HEK293 (cell line): ENCODE results near the gene CNPY1.
"Not testable (repeated sequence)": the region's sequence is repeated elsewhere in the genome, so short reads cannot be mapped to it uniquely, and the experiment has no call there.

Source experiments
- CTCF ChIA-PET: fragments of 350-600 bp; formaldehyde crosslinking; extraction: SDS; loops from one replicate; lab custom pipeline; 2021; ENCODE audit warnings: antibody characterized with exemption; lab: Yijun Ruan, JAX
- POLR2A ChIA-PET: fragments of 300-600 bp; formaldehyde crosslinking; extraction: SDS; loops from one replicate; lab custom pipeline; 2020; ENCODE audit warnings: antibody characterized with exemption, inconsistent platforms; lab: Yijun Ruan, JAX
- H3K27ac ChIP-seq: fragments of 200-500 bp; sonication (Bioruptor generic); 2 replicates; pipeline ENCODE4 v1.5.1; 2014; ENCODE audit warnings: low read depth, low read length, control low read depth, inconsistent platforms; ENCODE audit errors: extremely low read depth
- H3K36me3 ChIP-seq, 2 experiments: fragments of 200-500 bp in 1 of 2; sonication (Bioruptor generic) in 1 of 2; 1 replicate in 1 of 2; 2 replicates in 1 of 2; pipeline ENCODE4 v1.5.1; 2014 to 2017; ENCODE audit warnings: inconsistent platforms in 2 of 2, low read length in 2 of 2; ENCODE audit not compliant: control insufficient read depth in 2 of 2, insufficient read depth in 1 of 2
- H3K4me1 ChIP-seq: fragments of 200-500 bp; sonication (Bioruptor generic); 2 replicates; pipeline ENCODE4 v1.5.1; 2014; ENCODE audit warnings: mild to moderate bottlenecking, low read length, inconsistent platforms; ENCODE audit not compliant: control insufficient read depth, insufficient read depth
- H3K4me3 ChIP-seq: 2 replicates; pipeline ENCODE4 v1.5.1; 2011; ENCODE audit warnings: low read depth, mild to moderate bottlenecking, control low read depth, low read length, moderate library complexity
- H3K9me3 ChIP-seq: fragments of 200-500 bp; sonication (Bioruptor generic); 2 replicates; pipeline ENCODE4 v1.5.1; 2014; ENCODE audit warnings: low read depth, low read length, inconsistent platforms; ENCODE audit not compliant: control insufficient read depth, insufficient read depth
- HOXA7 ChIP-seq: sonication (generic); formaldehyde crosslinking; IDR thresholded peaks from 2 replicates; pipeline ENCODE4 v1.8.1; 2022; ENCODE audit warnings: missing genetic modification reagents, borderline replicate concordance
- RBAK ChIP-seq: fragments of 450-650 bp; formaldehyde crosslinking; IDR thresholded peaks from 2 replicates; pipeline ENCODE4 v1.5.1; 2016; ENCODE audit warnings: missing biosample characterization, missing genetic modification characterization
- YY2 ChIP-seq: fragments of 450-650 bp; formaldehyde crosslinking; IDR thresholded peaks from 2 replicates; pipeline ENCODE4 v1.5.1; 2016; ENCODE audit warnings: missing biosample characterization, missing genetic modification characterization
- ZBTB17 ChIP-seq: fragments of 450-650 bp; formaldehyde crosslinking; IDR thresholded peaks from 2 replicates; pipeline ENCODE4 v1.5.1; 2016; ENCODE audit warnings: missing biosample characterization, missing genetic modification characterization
- ZFP41 ChIP-seq: fragments of 450-650 bp; formaldehyde crosslinking; IDR thresholded peaks from 2 replicates; pipeline ENCODE4 v1.5.1; 2016; ENCODE audit warnings: missing biosample characterization, missing genetic modification characterization, borderline replicate concordance
- ZNF121 ChIP-seq: fragments of 450-650 bp; formaldehyde crosslinking; IDR thresholded peaks from 2 replicates; pipeline ENCODE4 v1.5.1; 2016; ENCODE audit warnings: missing biosample characterization, missing genetic modification characterization
- ZNF18 ChIP-seq: fragments of 450-650 bp; formaldehyde crosslinking; IDR thresholded peaks from 2 replicates; pipeline ENCODE4 v1.5.1; 2016; ENCODE audit warnings: missing biosample characterization, missing genetic modification characterization
- ZNF2 ChIP-seq: fragments of 450-650 bp; formaldehyde crosslinking; IDR thresholded peaks from 2 replicates; pipeline ENCODE4 v1.5.1; 2016; ENCODE audit warnings: missing biosample characterization, missing genetic modification characterization
- ZNF274 ChIP-seq, 2 experiments: fragments of 200-500 bp in 1 of 2; fragments of 450-650 bp in 1 of 2; sonication (Bioruptor generic) in 1 of 2; formaldehyde crosslinking in 1 of 2; IDR thresholded peaks; 2 replicates each; pipeline versions ENCODE4 v1.5.1 to v1.6.1; 2014 to 2016; ENCODE audit warnings: borderline replicate concordance in 1 of 2, inconsistent platforms in 1 of 2, low read length in 1 of 2, missing biosample characterization in 1 of 2, missing genetic modification characterization in 1 of 2
- ZNF341 ChIP-seq: fragments of 450-650 bp; formaldehyde crosslinking; IDR thresholded peaks from 2 replicates; pipeline ENCODE4; 2016; ENCODE audit warnings: low read depth, missing biosample characterization, missing genetic modification characterization
- ZNF423 ChIP-seq: fragments of 450-650 bp; formaldehyde crosslinking; IDR thresholded peaks from 2 replicates; pipeline ENCODE4 v1.5.1; 2016; ENCODE audit warnings: missing biosample characterization, missing genetic modification characterization
- ZNF433 ChIP-seq: fragments of 450-650 bp; formaldehyde crosslinking; IDR thresholded peaks from 2 replicates; pipeline ENCODE4 v1.5.1; 2016; ENCODE audit warnings: missing biosample characterization, missing genetic modification characterization, low read depth
- ZNF488 ChIP-seq: fragments of 450-650 bp; formaldehyde crosslinking; IDR thresholded peaks from 2 replicates; pipeline ENCODE4 v1.5.1; 2016; ENCODE audit warnings: missing biosample characterization, missing genetic modification characterization
- ZNF514 ChIP-seq: fragments of 450-650 bp; formaldehyde crosslinking; IDR thresholded peaks from 2 replicates; pipeline ENCODE4 v1.5.1; 2016; ENCODE audit warnings: missing biosample characterization, missing genetic modification characterization
- ZNF707 ChIP-seq: fragments of 450-650 bp; formaldehyde crosslinking; IDR thresholded peaks from 2 replicates; pipeline ENCODE4 v1.5.1; 2016; ENCODE audit warnings: missing biosample characterization, missing genetic modification characterization
- ZNF768 ChIP-seq: fragments of 450-650 bp; formaldehyde crosslinking; IDR thresholded peaks from 2 replicates; pipeline ENCODE4 v1.5.1; 2018; ENCODE audit warnings: missing biosample characterization, mild to moderate bottlenecking, missing genetic modification characterization
- TF ChIP-seq, protein P1 (sequence below): fragments of 450-650 bp; formaldehyde crosslinking; IDR thresholded peaks from 2 replicates; pipeline ENCODE4 v1.5.1; 2016; ENCODE audit warnings: missing biosample characterization, missing genetic modification characterization, borderline replicate concordance

CNPY1 gene

DNA sequence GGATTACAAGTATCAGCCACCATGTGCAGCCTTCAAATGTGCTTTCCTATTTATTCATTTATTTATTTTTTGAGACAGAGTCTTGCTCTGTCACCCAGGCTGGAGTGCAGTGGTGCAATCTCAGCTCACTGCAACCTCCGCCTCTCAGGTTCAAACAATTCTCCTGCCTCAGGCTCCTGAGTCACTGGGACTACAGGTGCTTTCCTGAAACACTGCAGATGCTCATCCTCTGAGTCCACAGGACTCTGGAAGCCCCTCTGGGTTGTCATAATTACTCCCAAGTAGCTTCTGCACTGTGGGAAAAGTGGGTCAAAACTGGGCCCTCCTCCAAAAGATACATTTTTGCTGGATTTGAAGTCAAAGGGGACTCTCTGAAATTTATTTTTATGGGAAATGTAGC is at the start of gene CNPY1:
CNPY1 (minus strand) TSS at position 111 of the 400 bp plus-strand sequence. CDS start 630 bp downstream, outside the sequence.
- POLR2A ChIA-PET, H3K9me3 ChIP-seq, H3K36me3 ChIP-seq, H3K4me1 ChIP-seq, H3K27ac ChIP-seq, H3K4me3 ChIP-seq: not testable (repeated sequence)
- 0 out of 2 replicates have a peak, but pooled peaks have one; percentile 1 for TF ChIP-seq ZNF121
- CTCF ChIA-PET, result interaction anchor here (0.8 kb wide), 1 partner anchor 240 kb away, joined by 3 read pairs; no protein-coding TSS in a partner anchor

DNA sequence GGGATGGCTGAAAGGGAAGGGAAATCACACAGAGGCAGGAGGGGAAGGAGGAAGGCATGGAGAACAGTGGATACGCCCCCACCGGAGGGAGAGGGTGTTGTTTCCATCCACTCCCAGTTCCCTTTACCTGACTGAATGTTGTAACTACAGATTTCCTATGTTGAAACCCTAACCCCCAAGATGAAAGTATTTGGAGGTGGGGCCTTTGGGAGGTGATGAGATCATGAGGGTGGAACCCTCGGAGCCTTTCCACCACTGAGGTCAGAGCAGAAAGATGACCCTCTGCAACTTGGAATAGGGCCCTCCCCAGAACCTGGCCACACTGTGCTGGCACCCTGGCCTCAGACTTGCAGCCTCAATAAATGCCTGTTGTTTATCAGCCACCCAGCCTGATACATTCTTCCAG is 48.6 kb upstream of the CNPY1 start:
- POLR2A ChIA-PET, result no interaction called here
- TF ChIP-seq ZNF274 (IDR thresholded peaks at IDR 0.05; ENCODE audit: low read length) (no peak), ZNF274 (tag by site-specific recombination; IDR thresholded peaks at IDR 0.05; ENCODE audit: borderline replicate concordance) (no peak)

GRCh38 chr7:155594163-155594732 is 47.9 kb upstream of the CNPY1 start:
- no peaks in the 10 kb centered on the region for H3K9me3 ChIP-seq
- no peak overlapping the region for H3K4me3 ChIP-seq
- POLR2A ChIA-PET, result no interaction called here
- no peak overlapping the region for H3K27ac ChIP-seq
- no peaks in the 10 kb centered on the region for H3K36me3 ChIP-seq
- CTCF ChIA-PET, result interaction anchor here (0.9 kb wide), 1 partner anchor 10 kb away, joined by 3 read pairs; no protein-coding TSS in a partner anchor
- TF ChIP-seq ZNF768 (tag by site-specific recombination) (no peak), ZNF341 (no peak), HOXA7 (CRISPR knock-in tag) (no peak), ZNF707 (tag by site-specific recombination) (no peak), ZNF2 (no peak), ZBTB17 (no peak), RBAK (no peak)
- H3K4me1 ChIP-seq, result no peaks in the 10 kb centered on the region

More for the DNA sequence above, 48.6 kb upstream of the CNPY1 start:
- Histone ChIP-seq H3K4me1 (no peaks in the 10 kb centered on the region), H3K9me3 (no peaks in the 10 kb centered on the region), H3K36me3 (no peaks in the 10 kb centered on the region), H3K4me3 (no peak overlapping the region), H3K27ac (no peak overlapping the region)
- CTCF ChIA-PET, result interaction anchor here (0.7 to 2.5 kb wide), 4 partner anchors 10 to 668 kb away, joined by 3 to 9 read pairs (median 6); no protein-coding TSS in a partner anchor

DNA sequence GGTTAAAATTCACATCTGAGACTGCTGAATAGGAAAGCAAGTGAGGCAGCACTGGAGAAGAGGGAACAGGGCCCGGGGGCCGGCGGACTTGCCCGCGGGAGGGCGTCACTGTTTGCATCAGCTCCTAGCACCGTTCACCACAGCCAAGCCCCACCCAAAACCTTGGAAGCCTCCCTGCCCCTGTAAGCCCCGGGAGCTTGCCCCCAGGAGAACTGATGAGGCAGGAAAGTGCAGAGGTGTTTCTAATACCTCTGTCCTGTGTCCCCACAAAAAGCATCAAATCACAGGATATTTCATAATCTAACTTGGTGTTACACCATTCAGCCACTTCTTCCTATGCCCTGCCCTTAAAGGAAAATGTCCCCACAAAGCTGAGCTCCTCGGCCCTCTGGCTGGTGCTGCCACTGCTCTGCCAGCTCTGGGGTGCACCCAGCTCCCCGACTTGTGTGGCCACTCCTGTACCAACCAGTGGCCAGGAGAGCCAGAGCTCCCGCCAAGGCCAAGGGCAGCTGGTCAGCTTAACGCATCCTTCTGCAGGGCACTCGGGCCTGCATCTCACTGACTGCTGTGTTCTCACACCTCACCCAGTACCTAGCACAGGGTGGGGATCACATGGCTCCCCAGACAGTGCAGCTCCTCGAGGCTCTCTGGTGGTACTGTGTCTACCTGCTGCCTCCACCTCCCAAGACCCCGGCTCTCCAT is 47.3 kb upstream of the CNPY1 start:
- POLR2A ChIA-PET, result no interaction called here
- Histone ChIP-seq H3K4me1 (no peaks in the 10 kb centered on the region), H3K9me3 (no peaks in the 10 kb centered on the region), H3K36me3 (no peaks in the 10 kb centered on the region), H3K27ac (no peak overlapping the region), H3K4me3 (no peak overlapping the region)
- CTCF ChIA-PET, result interaction anchor here (0.6 to 0.9 kb wide), 2 partner anchors 9 to 664 kb away, joined by 3 read pairs; no protein-coding TSS in a partner anchor
- TF ChIP-seq ZNF433 (tag by site-specific recombination) (no peak), YY2 (tag by site-specific recombination) (no peak), ZNF423 (tag by site-specific recombination) (no peak), ZFP41 (tag by site-specific recombination) (no peak), ZNF488 (tag by site-specific recombination) (no peak), ZNF18 (tag by site-specific recombination) (no peak), ZNF514 (no peak)
- TF ChIP-seq, protein P1, sequence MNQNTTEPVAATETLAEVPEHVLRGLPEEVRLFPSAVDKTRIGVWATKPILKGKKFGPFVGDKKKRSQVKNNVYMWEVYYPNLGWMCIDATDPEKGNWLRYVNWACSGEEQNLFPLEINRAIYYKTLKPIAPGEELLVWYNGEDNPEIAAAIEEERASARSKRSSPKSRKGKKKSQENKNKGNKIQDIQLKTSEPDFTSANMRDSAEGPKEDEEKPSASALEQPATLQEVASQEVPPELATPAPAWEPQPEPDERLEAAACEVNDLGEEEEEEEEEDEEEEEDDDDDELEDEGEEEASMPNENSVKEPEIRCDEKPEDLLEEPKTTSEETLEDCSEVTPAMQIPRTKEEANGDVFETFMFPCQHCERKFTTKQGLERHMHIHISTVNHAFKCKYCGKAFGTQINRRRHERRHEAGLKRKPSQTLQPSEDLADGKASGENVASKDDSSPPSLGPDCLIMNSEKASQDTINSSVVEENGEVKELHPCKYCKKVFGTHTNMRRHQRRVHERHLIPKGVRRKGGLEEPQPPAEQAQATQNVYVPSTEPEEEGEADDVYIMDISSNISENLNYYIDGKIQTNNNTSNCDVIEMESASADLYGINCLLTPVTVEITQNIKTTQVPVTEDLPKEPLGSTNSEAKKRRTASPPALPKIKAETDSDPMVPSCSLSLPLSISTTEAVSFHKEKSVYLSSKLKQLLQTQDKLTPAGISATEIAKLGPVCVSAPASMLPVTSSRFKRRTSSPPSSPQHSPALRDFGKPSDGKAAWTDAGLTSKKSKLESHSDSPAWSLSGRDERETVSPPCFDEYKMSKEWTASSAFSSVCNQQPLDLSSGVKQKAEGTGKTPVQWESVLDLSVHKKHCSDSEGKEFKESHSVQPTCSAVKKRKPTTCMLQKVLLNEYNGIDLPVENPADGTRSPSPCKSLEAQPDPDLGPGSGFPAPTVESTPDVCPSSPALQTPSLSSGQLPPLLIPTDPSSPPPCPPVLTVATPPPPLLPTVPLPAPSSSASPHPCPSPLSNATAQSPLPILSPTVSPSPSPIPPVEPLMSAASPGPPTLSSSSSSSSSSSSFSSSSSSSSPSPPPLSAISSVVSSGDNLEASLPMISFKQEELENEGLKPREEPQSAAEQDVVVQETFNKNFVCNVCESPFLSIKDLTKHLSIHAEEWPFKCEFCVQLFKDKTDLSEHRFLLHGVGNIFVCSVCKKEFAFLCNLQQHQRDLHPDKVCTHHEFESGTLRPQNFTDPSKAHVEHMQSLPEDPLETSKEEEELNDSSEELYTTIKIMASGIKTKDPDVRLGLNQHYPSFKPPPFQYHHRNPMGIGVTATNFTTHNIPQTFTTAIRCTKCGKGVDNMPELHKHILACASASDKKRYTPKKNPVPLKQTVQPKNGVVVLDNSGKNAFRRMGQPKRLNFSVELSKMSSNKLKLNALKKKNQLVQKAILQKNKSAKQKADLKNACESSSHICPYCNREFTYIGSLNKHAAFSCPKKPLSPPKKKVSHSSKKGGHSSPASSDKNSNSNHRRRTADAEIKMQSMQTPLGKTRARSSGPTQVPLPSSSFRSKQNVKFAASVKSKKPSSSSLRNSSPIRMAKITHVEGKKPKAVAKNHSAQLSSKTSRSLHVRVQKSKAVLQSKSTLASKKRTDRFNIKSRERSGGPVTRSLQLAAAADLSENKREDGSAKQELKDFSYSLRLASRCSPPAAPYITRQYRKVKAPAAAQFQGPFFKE (tag by site-specific recombination), result no peak
